Upper lobe of right lung (tissue), 1 donor: ENCODE data around the gene IKZF1. TPM values are rescaled to one million over a fixed set of nuclear protein-coding genes. Genes with fewer than 3 reads are reported as not detected.

Source experiments
- ATAC-seq: fragments of 200-7000 bp; cut with Tn5 transposase; one replicate; pipeline ENCODE4 v1.9.1; 2020; ENCODE audit warnings: mild to moderate bottlenecking, moderate library complexity
- DNase-seq: peaks from one replicate; pipeline ENCODE4 v3.0.0-alpha.2; 2020
- H3K27ac ChIP-seq: fragments of 200-600 bp; one replicate; pipeline ENCODE4 v1.8.0; 2022
- H3K27me3 ChIP-seq: fragments of 200-600 bp; one replicate; pipeline ENCODE4 v1.8.0; 2022; ENCODE audit warnings: mild to moderate bottlenecking
- H3K36me3 ChIP-seq: fragments of 200-600 bp; one replicate; pipeline ENCODE4 v1.8.0; 2022
- H3K4me1 ChIP-seq: fragments of 200-600 bp; one replicate; pipeline ENCODE4 v1.8.0; 2022
- H3K4me3 ChIP-seq: fragments of 200-600 bp; one replicate; pipeline ENCODE4 v1.8.0; 2022; ENCODE audit warnings: mild to moderate bottlenecking
- H3K9me3 ChIP-seq: fragments of 200-600 bp; one replicate; pipeline ENCODE4 v1.8.0; 2022
- CTCF ChIP-seq: fragments of 200-600 bp; IDR thresholded peaks from one replicate; pipeline ENCODE4 v1.8.0; 2022; ENCODE audit warnings: antibody characterized with exemption
- intact Hi-C: fragments of 100-400 bp; cut with DNase I; formaldehyde crosslinking; loops from one replicate; pipeline ENCODE4 v1.11.0; 2022
- total RNA-seq: library from RNA; stranded (reverse); fragmentation: NEBNext Ultra II Directional; extraction: Animal tissue kit (Norgen Biotek cat#: 25700); gene quantifications from one replicate; pipeline ENCODE4 v1.2.1, GENCODE V29; 2021
- donor health status: DM: no; HTN: yes; CAD: no; lungs with severe emphysema.

The IKZF1 gene
- total RNA-seq, 1 donor from 2014 or later, result 41.4 TPM

DNA sequence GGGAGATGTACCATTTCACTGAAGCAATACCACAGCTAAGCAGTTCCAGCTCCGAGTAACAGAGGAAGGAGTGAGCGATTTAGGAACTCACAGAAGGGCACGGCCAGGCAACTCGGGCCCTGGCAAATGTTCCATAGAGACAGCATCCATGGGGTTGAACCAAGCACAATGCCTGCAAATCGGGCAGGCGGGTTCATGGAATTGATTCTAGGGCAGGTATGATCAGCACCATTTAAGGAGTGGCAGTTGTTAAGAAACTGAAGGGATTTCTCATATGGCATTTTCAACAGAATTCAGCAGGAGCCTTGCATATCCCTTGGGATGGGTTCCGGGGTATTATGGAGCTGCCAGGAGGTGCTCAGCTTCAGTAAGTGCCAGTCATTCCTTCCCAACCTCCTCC lies 66.4 kb downstream of the IKZF1 start:
- intact Hi-C loops, result no loop called here
- no peaks in the 10 kb centered on the region for H3K27me3 ChIP-seq
- H3K36me3 ChIP-seq, result no peaks in the 10 kb centered on the region
- no peaks in the 10 kb centered on the region for H3K4me1 ChIP-seq
- no peaks in the 10 kb centered on the region for H3K9me3 ChIP-seq
- H3K27ac ChIP-seq, result no peak overlapping the region
- no peak for TF ChIP-seq CTCF
- ATAC-seq (no peak), DNase-seq (no peak)
- H3K4me3 ChIP-seq, result no peak overlapping the region

DNA sequence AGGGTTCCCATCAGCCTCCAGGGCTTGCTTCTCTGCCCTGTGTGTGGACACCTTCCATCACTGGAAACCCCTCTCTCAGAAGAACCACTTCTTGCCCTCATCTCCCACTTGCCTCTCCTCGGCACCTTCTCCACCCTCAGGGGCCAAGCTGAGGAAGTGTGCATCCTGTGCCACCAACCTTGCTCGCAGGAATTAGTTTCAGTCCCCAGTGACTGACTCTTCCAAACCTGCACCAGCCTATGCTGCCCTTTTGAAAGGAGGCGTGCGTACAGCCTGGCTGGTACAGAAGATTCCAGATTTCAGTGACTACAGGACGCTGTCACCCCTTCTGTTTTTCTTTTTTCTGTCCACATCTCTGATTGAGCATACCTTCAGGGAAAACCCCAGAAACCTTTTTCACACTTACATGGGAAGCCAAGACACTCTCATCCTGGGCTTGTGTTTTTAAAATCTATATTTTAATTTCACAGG lies 67.1 kb downstream of the IKZF1 start:
- intact Hi-C loops, result no loop called here
- no peaks in the 10 kb centered on the region for H3K36me3 ChIP-seq
- H3K27me3 ChIP-seq, result no peaks in the 10 kb centered on the region
- DNase-seq (no peak), ATAC-seq (no peak)
- no peak overlapping the region for H3K27ac ChIP-seq
- H3K4me3 ChIP-seq, result no peak overlapping the region
- TF ChIP-seq CTCF, result no peak
- no peaks in the 10 kb centered on the region for H3K4me1 ChIP-seq
- H3K9me3 ChIP-seq, result no peaks in the 10 kb centered on the region

DNA sequence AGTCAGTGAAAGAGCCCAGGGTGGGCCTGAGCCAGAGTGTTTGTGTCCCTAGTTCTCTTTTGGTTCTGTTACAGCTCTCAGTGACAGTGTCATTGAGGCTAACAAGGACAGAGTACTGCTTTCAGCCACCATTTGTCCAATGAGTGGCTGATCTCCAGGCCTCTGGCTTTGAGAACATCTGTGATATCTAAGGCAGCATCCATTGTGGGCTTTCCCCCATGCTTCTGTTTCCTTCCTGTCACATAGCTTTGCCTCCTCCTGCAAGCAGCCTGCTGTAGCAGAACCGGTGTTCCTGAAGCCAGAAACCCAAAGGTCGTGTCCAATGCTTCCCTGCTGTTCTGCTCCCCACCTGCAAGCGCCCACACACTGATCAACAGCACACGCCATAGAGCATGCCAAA lies 68.4 kb downstream of the IKZF1 start:
- H3K4me1 ChIP-seq, result no peaks in the 10 kb centered on the region
- H3K27ac ChIP-seq, result no peak overlapping the region
- no peak for TF ChIP-seq CTCF
- DNase-seq, result no peak
- H3K27me3 ChIP-seq, result no peaks in the 10 kb centered on the region
- no peak overlapping the region for H3K4me3 ChIP-seq
- intact Hi-C loops, result no loop called here
- no peaks in the 10 kb centered on the region for H3K9me3 ChIP-seq
- no peak for ATAC-seq
- H3K36me3 ChIP-seq, result no peaks in the 10 kb centered on the region

- Histone ChIP-seq H3K27ac (no peak overlapping the region), H3K9me3 (no peaks in the 10 kb centered on the region), H3K4me3 (no peak overlapping the region), H3K4me1 (no peaks in the 10 kb centered on the region), H3K27me3 (no peaks in the 10 kb centered on the region), H3K36me3 (no peaks in the 10 kb centered on the region)
- intact Hi-C loops, result no loop called here
- DNase-seq (no peak), ATAC-seq (no peak)
- no peak for TF ChIP-seq CTCF
Measured at GRCh38 chr7:50376056-50376820, 71.7 kb downstream of the IKZF1 start.

DNA sequence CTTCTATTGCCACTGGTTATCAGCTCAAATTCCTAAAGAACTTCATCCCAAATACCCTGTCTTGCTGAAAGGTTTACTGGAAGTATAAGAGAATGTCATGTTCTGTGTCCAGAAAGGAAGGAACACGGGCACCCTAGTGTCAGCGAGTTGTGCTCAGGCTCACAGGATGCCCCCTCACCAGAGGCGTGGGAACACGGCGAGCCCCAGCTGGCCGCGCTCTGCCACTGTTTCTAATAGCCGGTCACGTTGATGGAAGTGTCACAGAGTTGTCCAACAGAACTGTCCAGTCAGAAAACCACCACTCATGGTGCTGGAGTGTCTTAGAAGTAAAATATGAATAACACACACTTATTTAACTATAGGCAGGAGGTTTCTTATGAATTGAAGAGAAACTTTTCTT lies 72.8 kb downstream of the IKZF1 start:
- Histone ChIP-seq H3K27ac (no peak overlapping the region), H3K36me3 (peaks cover under 1% of the 10 kb centered on the region)
- ATAC-seq, result no peak

More for the DNA sequence above, 72.8 kb downstream of the IKZF1 start:
- Histone ChIP-seq H3K27me3 (no peaks in the 10 kb centered on the region), H3K4me1 (no peaks in the 10 kb centered on the region), H3K9me3 (no peaks in the 10 kb centered on the region), H3K4me3 (no peak overlapping the region)
- DNase-seq, result no peak
- intact Hi-C loops, result no loop called here
- TF ChIP-seq CTCF, result no peak
